H1 (cell line): ENCODE measurements around the gene ZNF837. TPM values are rescaled to one million over a fixed set of nuclear protein-coding genes. Genes with fewer than 3 reads are reported as not detected.

ENCODE experiments used
- CTCF ChIA-PET: fragments of 300-600 bp; sonication (Branson Sonifier 250); formaldehyde crosslinking; loops from one replicate; lab custom pipeline; 2021; ENCODE audit not compliant: partially characterized antibody; lab: Charles Lee
- POLR2A ChIA-PET: fragments of 300-600 bp; sonication (Branson Sonifier 250); formaldehyde crosslinking; loops from one replicate; lab custom pipeline; 2021; ENCODE audit warnings: inconsistent platforms; ENCODE audit not compliant: partially characterized antibody; lab: Charles Lee
- DNase-seq, 2 experiments: peaks; one replicate each; pipeline versions ENCODE4 v3.0.0 to v3.0.0-alpha.2; 2010 to 2022; ENCODE audit warnings: low spot score in 2 of 2, low read depth in 1 of 2, mixed read lengths in 1 of 2
- FAIRE-seq: peaks from 2 replicates; lab custom pipeline; 2011; peaks lifted over from hg19 to GRCh38; lab: Jason Lieb, UNC
- H2AFZ ChIP-seq: 2 replicates; pipeline ENCODE4 v1.8.1; 2012; ENCODE audit warnings: low read length, inconsistent platforms
- H2AK5ac ChIP-seq: 2 replicates; pipeline ENCODE4 v1.6.1; 2013; ENCODE audit warnings: low read depth, low read length
- H2BK120ac ChIP-seq: replicated peaks from 2 replicates; pipeline ENCODE3; 2013; ENCODE audit warnings: low read depth, low read length, inconsistent platforms
- H2BK12ac ChIP-seq: 2 replicates; pipeline ENCODE4 v1.6.1; 2013; ENCODE audit warnings: low read depth, low read length
- H2BK15ac ChIP-seq: 2 replicates; pipeline ENCODE4 v1.6.1; 2013; ENCODE audit warnings: low read length
- H2BK20ac ChIP-seq: 2 replicates; pipeline ENCODE4 v1.6.1; 2013; ENCODE audit warnings: low read length
- H2BK5ac ChIP-seq: 2 replicates; pipeline ENCODE4 v1.6.1; 2013; ENCODE audit warnings: low read depth, low read length
- H3K14ac ChIP-seq: 2 replicates; pipeline ENCODE4 v1.6.1; 2013; ENCODE audit warnings: inconsistent platforms; ENCODE audit not compliant: insufficient read length
- H3K18ac ChIP-seq: 2 replicates; pipeline ENCODE4 v1.6.1; 2013; ENCODE audit warnings: low read length; ENCODE audit errors: extremely low read depth
- H3K23ac ChIP-seq: 2 replicates; pipeline ENCODE4 v1.6.1; 2013; ENCODE audit warnings: inconsistent platforms; ENCODE audit not compliant: insufficient read length
- H3K23me2 ChIP-seq: 2 replicates; pipeline ENCODE4 v1.6.1; 2013; ENCODE audit warnings: low read depth, low read length
- H3K27ac ChIP-seq: 2 replicates; pipeline ENCODE4 v1.6.1; 2011; ENCODE audit warnings: low read depth, low read length, inconsistent platforms
- H3K27me3 ChIP-seq, 4 experiments: replicated peaks in 1 of 4; 1 replicate in 1 of 4; 2 replicates in 3 of 4; pipeline versions ENCODE4 v1.6.1 to v1.8.1; 2011 to 2013; ENCODE audit warnings: low read length in 3 of 4, mild to moderate bottlenecking in 3 of 4, inconsistent platforms in 2 of 4, mixed read lengths in 2 of 4, moderate library complexity in 1 of 4; ENCODE audit not compliant: control insufficient read depth in 3 of 4, insufficient read depth in 3 of 4; ENCODE audit errors: extremely low read depth in 1 of 4
- H3K36me3 ChIP-seq, 4 experiments: 2 replicates each; pipeline versions ENCODE4 v1.6.1 to v1.8.1; 2011 to 2013; ENCODE audit warnings: mild to moderate bottlenecking in 4 of 4, low read length in 3 of 4, moderate library complexity in 2 of 4, control low read depth in 1 of 4, inconsistent platforms in 1 of 4; ENCODE audit not compliant: insufficient read depth in 4 of 4, control insufficient read depth in 2 of 4
- H3K4ac ChIP-seq: replicated peaks from 2 replicates; pipeline ENCODE3; 2013; ENCODE audit warnings: low read length, low read depth, mixed read lengths, inconsistent platforms; ENCODE audit not compliant: insufficient read length
- H3K4me1 ChIP-seq, 4 experiments: replicated peaks in 1 of 4; 1 replicate in 1 of 4; 2 replicates in 3 of 4; pipeline versions ENCODE4 v1.6.1 to v1.8.1; 2011 to 2013; ENCODE audit warnings: low read length in 3 of 4, inconsistent platforms in 2 of 4, mixed read lengths in 1 of 4; ENCODE audit not compliant: insufficient read depth in 4 of 4, control insufficient read depth in 3 of 4
- H3K4me2 ChIP-seq, 2 experiments: 2 replicates each; pipeline versions ENCODE4 v1.6.1 to v1.8.1; 2011 to 2013; ENCODE audit warnings: low read depth in 2 of 2, low read length in 2 of 2, control low read depth in 1 of 2, inconsistent platforms in 1 of 2, mild to moderate bottlenecking in 1 of 2; ENCODE audit not compliant: insufficient read depth in 1 of 2
- H3K4me3 ChIP-seq, 4 experiments: fragments of 200-600, 300-600 bp in 1 of 4; sonication (generic), shearing (Covaris generic), sonication (Bioruptor Twin) in 1 of 4; 2 replicates each; pipeline versions ENCODE4 v1.5.1 to v1.8.1; 2011 to 2016; ENCODE audit warnings: low read length in 4 of 4, low read depth in 3 of 4, control low read depth in 2 of 4, inconsistent platforms in 2 of 4, mild to moderate bottlenecking in 2 of 4, mixed read lengths in 1 of 4, moderate library complexity in 1 of 4; ENCODE audit not compliant: insufficient read depth in 2 of 4; ENCODE audit errors: extremely low read depth in 1 of 4
- H3K56ac ChIP-seq: replicated peaks from 2 replicates; pipeline ENCODE3; 2013; ENCODE audit warnings: low read depth, mild to moderate bottlenecking, mixed read lengths, low read length, inconsistent platforms; ENCODE audit not compliant: insufficient read length
- H3K79me1 ChIP-seq: 2 replicates; pipeline ENCODE4 v1.6.1; 2013; ENCODE audit warnings: low read depth, low read length, control low read depth
- H3K79me2 ChIP-seq, 2 experiments: 2 replicates each; pipeline versions ENCODE4 v1.6.1 to v1.8.1; 2012 to 2013; ENCODE audit warnings: low read length in 2 of 2, mild to moderate bottlenecking in 2 of 2, inconsistent platforms in 1 of 2; ENCODE audit not compliant: insufficient read depth in 2 of 2, control insufficient read depth in 1 of 2
- H3K9ac ChIP-seq, 4 experiments: replicated peaks in 1 of 4; 1 replicate in 1 of 4; 2 replicates in 3 of 4; pipeline versions ENCODE4 v1.6.1 to v1.8.1; 2011 to 2013; ENCODE audit warnings: low read depth in 3 of 4, low read length in 3 of 4, control low read depth in 2 of 4, mild to moderate bottlenecking in 2 of 4, moderate library complexity in 2 of 4, inconsistent platforms in 1 of 4; ENCODE audit errors: extremely low read depth in 1 of 4
- H3K9me3 ChIP-seq, 2 experiments: 2 replicates each; pipeline versions ENCODE4 v1.6.1 to v1.8.1; 2012 to 2013; ENCODE audit warnings: mild to moderate bottlenecking in 2 of 2, moderate library complexity in 2 of 2, control low read depth in 1 of 2, inconsistent platforms in 1 of 2, low read depth in 1 of 2, low read length in 1 of 2, mixed read lengths in 1 of 2; ENCODE audit not compliant: insufficient read depth in 2 of 2
- H4K20me1 ChIP-seq, 2 experiments: replicated peaks in 1 of 2; 2 replicates each; pipeline versions ENCODE3 to v1.8.1; 2011 to 2013; ENCODE audit warnings: inconsistent platforms in 2 of 2, low read length in 2 of 2, mild to moderate bottlenecking in 1 of 2; ENCODE audit not compliant: insufficient read depth in 2 of 2, control insufficient read depth in 1 of 2
- H4K5ac ChIP-seq: 2 replicates; pipeline ENCODE4 v1.6.1; 2013; ENCODE audit warnings: low read length, low read depth, mixed read lengths, inconsistent platforms; ENCODE audit not compliant: insufficient read length
- H4K8ac ChIP-seq: 2 replicates; pipeline ENCODE4 v1.8.0; 2013; ENCODE audit warnings: mild to moderate bottlenecking, moderate library complexity, low read length, inconsistent platforms; ENCODE audit not compliant: insufficient read depth; ENCODE audit errors: extremely low read depth
- H4K91ac ChIP-seq: replicated peaks from 2 replicates; pipeline ENCODE3; 2013; ENCODE audit warnings: low read length, mixed read lengths, inconsistent platforms; ENCODE audit not compliant: insufficient read length
- PHF8 ChIP-seq: fragments of 200-600 bp; sonication (generic); conservative IDR thresholded peaks from 2 replicates; pipeline ENCODE4 v1.7.1; 2012; ENCODE audit warnings: low read depth, mild to moderate bottlenecking, inconsistent platforms, low read length, moderate library complexity
- WGBS, 2 experiments: shearing (Covaris generic) in 1 of 2; methylation state at CpG; one replicate each; pipeline versions ENCODE4 v1.1.6 to v1.1.7; 2013 to 2015; ENCODE audit warnings: low lambda C conversion rate in 2 of 2, mixed read lengths in 2 of 2, inconsistent platforms in 1 of 2, low coverage in 1 of 2, missing lambda C conversion rate in 1 of 2; ENCODE audit not compliant: insufficient replicate concordance in 2 of 2, insufficient coverage in 1 of 2, insufficient read length in 1 of 2; ENCODE audit errors: extremely low coverage in 1 of 2, missing lambda C conversion rate in 1 of 2; 5-methylcytosine and 5-hydroxymethylcytosine counted together
- polyA plus RNA-seq, 7 experiments: library from polyadenylated mRNA; depleted of rRNA in 3 of 7; stranded (reverse) in 5 of 7; unstranded in 2 of 7; fragments of >200 nt in 5 of 7; fragments of 200-250 nt in 2 of 7; gene quantifications; 1 replicate in 5 of 7; 2 replicates in 1 of 7; 4 replicates in 1 of 7; pipeline versions ENCODE4 v1.2.1 to v1.2.3, GENCODE V29; 2011 to 2013; ENCODE audit warnings: missing spikeins in 2 of 7, mixed read lengths in 2 of 7
- total RNA-seq: library from RNA; stranded (reverse); fragmentation: NEBNext Ultra II Directional; extraction: Animal tissue kit (Norgen Biotek cat#: 25700); gene quantifications from 2 replicates; pipeline ENCODE4 v1.2.1, GENCODE V29; 2021

ZNF837 gene
- total and polyA plus RNA-seq, 2 of the 8 experiments (the other 6 are each of a cell fraction or from before 2014, with no cell fraction given): 1.9 to 3.3 TPM

DNA sequence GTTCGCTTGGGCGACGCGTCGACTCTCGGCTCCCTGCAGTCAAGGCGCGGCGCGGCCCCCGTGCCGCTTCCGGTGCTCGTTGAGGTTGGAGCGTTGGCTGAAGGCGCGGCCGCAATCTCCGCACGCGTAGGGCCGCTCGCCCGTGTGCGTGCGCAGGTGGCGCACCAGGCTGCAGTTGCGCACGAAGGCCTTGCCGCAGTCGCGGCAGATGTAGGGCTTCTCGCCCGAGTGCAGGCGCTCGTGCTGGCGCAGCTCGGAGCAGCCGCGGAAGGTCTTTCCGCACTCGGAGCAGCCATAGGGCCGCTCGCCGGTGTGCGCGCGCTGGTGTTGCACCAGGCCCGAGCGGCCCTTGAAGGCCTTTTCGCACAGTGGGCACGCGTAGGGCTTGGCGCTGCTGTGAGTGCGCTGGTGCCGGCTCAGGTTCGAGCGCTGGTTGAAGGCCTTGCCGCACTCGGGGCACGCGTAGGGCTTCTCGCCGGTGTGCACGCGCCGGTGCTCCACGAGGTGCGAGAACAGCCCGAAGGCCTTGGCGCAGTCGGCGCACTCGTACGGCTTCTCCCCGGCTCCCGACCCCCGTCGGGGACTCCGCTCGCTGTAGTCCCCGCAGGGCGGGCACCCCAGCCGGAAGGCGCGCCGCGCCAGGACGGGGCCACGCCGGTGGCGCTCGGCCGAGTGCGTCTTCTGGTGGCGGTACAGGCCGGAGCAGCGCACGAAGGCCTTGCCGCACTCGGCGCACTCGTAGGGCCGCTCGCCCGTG is 13.0 kb downstream of the ZNF837 start:
- Histone ChIP-seq H3K56ac (no peak overlapping the region), H2BK5ac (no peak overlapping the region), H3K4me2 (no peak overlapping the region), H2BK20ac (no peak overlapping the region), H2AK5ac (no peak overlapping the region), H3K79me2 (no peaks in the 10 kb centered on the region), H2BK15ac (no peak overlapping the region), H3K4ac (no peak overlapping the region), H4K20me1 (peaks cover 0 to 3% of the 10 kb centered on the region in 2 experiments), H3K9ac (no peak overlapping the region; a peak in 1 of 7 replicates), H3K9me3 (no peaks in the 10 kb centered on the region), H2BK120ac (no peak overlapping the region), H3K4me3 (no peak overlapping the region), H3K23ac (no peak overlapping the region), H3K23me2 (peaks cover under 1% of the 10 kb centered on the region; the same call in 1 of the 2 replicates), H4K91ac (no peak overlapping the region), H4K8ac (no peak overlapping the region), H2BK12ac (no peak overlapping the region), H3K18ac (no peak overlapping the region), H3K4me1 (no peaks in the 10 kb centered on the region), H3K27me3 (no peaks in the 10 kb centered on the region), H4K5ac (no peak overlapping the region), H3K79me1 (no peaks in the 10 kb centered on the region), H3K14ac (no peak overlapping the region), H3K36me3 (peaks cover 0 to 2% (median 0%) of the 10 kb centered on the region in 4 experiments; a peak in 2 of 8 replicates), H2AFZ (no peak overlapping the region), H3K27ac (no peak overlapping the region)
- no peak for DNase-seq
- FAIRE-seq: no peak
- WGBS, 2 experiments: 96% methylated on average over 66 of the region's 106 CpGs; no CpG with 5 or more reads in 1 of the 2 experiments
- ChIA-PET POLR2A (interaction anchor here (2.1 to 7.6 kb wide), 2 partner anchors 8 to 19 kb away, joined by 8 to 94 read pairs; partner anchors contain the start of gene RPS5), CTCF (interaction anchor here (0.8 to 2.4 kb wide), 7 partner anchors 11 to 84 kb away, joined by 3 to 11 read pairs (median 4); partner anchors contain the start of gene ZNF324B)
- TF ChIP-seq PHF8: no peak
